Thyroid gland (tissue), 4 donors: Measurements from ENCODE around the gene ATP2A2. TPM values are rescaled to one million over a fixed set of nuclear protein-coding genes. Genes with fewer than 3 reads are reported as not detected.

Source experiments
- DNase-seq, 2 donors: peaks; one replicate each; pipeline ENCODE4 v3.0.0-alpha.2; 2019
- H3K27ac ChIP-seq, 3 donors: fragments of 200-600 bp; sonication (generic); 1 replicate in 2 of 3; 2 replicates in 1 of 3; pipeline ENCODE4 v1.5.1; 2016 to 2019; ENCODE audit warnings: mild to moderate bottlenecking in 1 of 3, moderate library complexity in 1 of 3
- H3K27me3 ChIP-seq: fragments of 200-600 bp; sonication (generic); one replicate; pipeline ENCODE4 v1.5.1; 2019
- H3K36me3 ChIP-seq, 2 donors: fragments of 200-600 bp; sonication (generic); one replicate each; pipeline ENCODE4 v1.5.1; 2016 to 2019
- H3K4me1 ChIP-seq, 2 donors: fragments of 200-600 bp; sonication (generic); one replicate each; pipeline ENCODE4 v1.5.1; 2017 to 2019
- H3K4me3 ChIP-seq, 3 donors: fragments of 200-600 bp; sonication (generic); replicated peaks in 1 of 3; 1 replicate in 2 of 3; 2 replicates in 1 of 3; pipeline ENCODE4 v1.5.1; 2016; ENCODE audit warnings: mild to moderate bottlenecking in 1 of 3
- H3K9me3 ChIP-seq: fragments of 200-600 bp; sonication (generic); one replicate; pipeline ENCODE4 v1.5.1; 2017
- CTCF ChIP-seq, 6 experiments: fragments of 200-600 bp in 3 of 6; fragments of 450-650 bp in 3 of 6; sonication (generic) in 3 of 6; IDR thresholded peaks; one replicate each; pipeline ENCODE4 v1.5.1; 2016 to 2019; ENCODE audit warnings: antibody characterized with exemption in 6 of 6, mild to moderate bottlenecking in 2 of 6, inconsistent platforms in 1 of 6, moderate library complexity in 1 of 6
- POLR2A ChIP-seq, 2 donors: fragments of 450-650 bp; IDR thresholded peaks; one replicate each; pipeline ENCODE4 v1.6.1; 2017; ENCODE audit warnings: antibody characterized with exemption in 2 of 2, mild to moderate bottlenecking in 2 of 2, moderate library complexity in 1 of 2
- WGBS, 2 donors: methylation state at CpG; one replicate each; pipeline ENCODE4 v1.1.5; 2017; 5-methylcytosine and 5-hydroxymethylcytosine counted together
- intact Hi-C: fragments of 100-400 bp; cut with DNase I; formaldehyde crosslinking; loops from one replicate; pipeline ENCODE4 v1.15.1; 2023
- total RNA-seq, 4 donors: library from RNA; depleted of rRNA; stranded (reverse); fragments of >200 nt; gene quantifications; one replicate each; pipeline ENCODE4 v1.2.3, GENCODE V29; 2016

The ATP2A2 gene
- total RNA-seq, 4 donors from 2014 or later, result 126 to 220 (median 174) TPM

GRCh38 chr12:110258466-110258865 is 22.6 kb upstream of the ATP2A2 start:
- 93 to 94% methylated on average over 12 of the region's 12 CpGs for WGBS, 2 donors
- intact Hi-C loops, result no loop called here
- Histone ChIP-seq H3K27ac (no peak overlapping the region), H3K9me3 (no peaks in the 10 kb centered on the region), H3K36me3 (no peaks in the 10 kb centered on the region), H3K4me1 (peaks cover 0 to 8% of the 10 kb centered on the region in 2 donors), H3K4me3 (no peak overlapping the region), H3K27me3 (no peaks in the 10 kb centered on the region)
- TF ChIP-seq CTCF (IDR thresholded peaks at IDR 0.05), result no peak
- no peak for TF ChIP-seq POLR2A (IDR thresholded peaks at IDR 0.05)
- no peak for DNase-seq

GRCh38 chr12:110262442-110263388 is 18.3 kb upstream of the ATP2A2 start:
- Histone ChIP-seq H3K9me3 (no peaks in the 10 kb centered on the region), H3K27ac (no peak overlapping the region), H3K4me3 (no peak overlapping the region), H3K4me1 (peaks cover 0 to 4% of the 10 kb centered on the region in 2 donors), H3K36me3 (no peaks in the 10 kb centered on the region), H3K27me3 (no peaks in the 10 kb centered on the region)
- no peak for TF ChIP-seq CTCF (IDR thresholded peaks at IDR 0.05)
- TF ChIP-seq POLR2A (IDR thresholded peaks at IDR 0.05), result no peak
- intact Hi-C loops, result no loop called here
- 66 to 82% methylated on average over 17 of the region's 17 CpGs for WGBS, 2 donors
- DNase-seq, result no peak

- intact Hi-C loops, result no loop called here
- no peak overlapping the region for H3K4me3 ChIP-seq
- no peak for DNase-seq
- H3K4me1 ChIP-seq, result peaks cover 9 to 22% of the 10 kb centered on the region in 2 donors
- 81 to 84% methylated on average over 5 of the region's 5 CpGs for WGBS, 2 donors
- no peaks in the 10 kb centered on the region for H3K9me3 ChIP-seq
- no peak for TF ChIP-seq CTCF (IDR thresholded peaks at IDR 0.05)
- no peak for TF ChIP-seq POLR2A (IDR thresholded peaks at IDR 0.05)
- no peaks in the 10 kb centered on the region for H3K36me3 ChIP-seq
- H3K27me3 ChIP-seq, result no peaks in the 10 kb centered on the region
- no peak overlapping the region for H3K27ac ChIP-seq
These were observed 14.6 kb upstream of the ATP2A2 start for GRCh38 chr12:110266381-110266960.

GRCh38 chr12:110266980-110267620 is 13.9 kb upstream of the ATP2A2 start:
- intact Hi-C loops, result no loop called here
- H3K27ac ChIP-seq, result no peak overlapping the region
- no peaks in the 10 kb centered on the region for H3K27me3 ChIP-seq
- H3K36me3 ChIP-seq, result no peaks in the 10 kb centered on the region
- no peaks in the 10 kb centered on the region for H3K9me3 ChIP-seq
- no peak for DNase-seq
- WGBS, 2 donors, result 43 to 54% methylated on average over 9 of the region's 9 CpGs
- TF ChIP-seq POLR2A (IDR thresholded peaks at IDR 0.05) (no peak), CTCF (IDR thresholded peaks at IDR 0.05) (no peak)
- H3K4me3 ChIP-seq, result no peak overlapping the region
- peaks cover 9 to 22% of the 10 kb centered on the region in 2 donors for H3K4me1 ChIP-seq
